Sigmoid colon (tissue), 7 donors: ENCODE measurements around the gene ARHGEF11. TPM values are rescaled to one million over a fixed set of nuclear protein-coding genes. Genes with fewer than 3 reads are reported as not detected.
A peak's percentile ranks its signal among the peaks of the same experiment; 100 is the strongest.

Experiments used
- DNase-seq: peaks from one replicate; pipeline ENCODE4 v3.0.0-alpha.2; 2019
- H3K27ac ChIP-seq, 4 donors: fragments of 200-600 bp; sonication (generic); one replicate each; pipeline ENCODE4 v1.5.1; 2016 to 2019; ENCODE audit warnings: mild to moderate bottlenecking in 1 of 4
- H3K27me3 ChIP-seq, 3 donors: fragments of 200-600 bp; sonication (generic); one replicate each; pipeline ENCODE4 v1.5.1; 2019; ENCODE audit warnings: mild to moderate bottlenecking in 1 of 3
- H3K36me3 ChIP-seq, 4 donors: fragments of 200-600 bp; sonication (generic); one replicate each; pipeline ENCODE4 v1.5.1; 2016 to 2019
- H3K4me1 ChIP-seq, 4 donors: fragments of 200-600 bp; sonication (generic); one replicate each; pipeline ENCODE4 v1.5.1; 2017 to 2019
- H3K4me3 ChIP-seq, 4 donors: fragments of 200-600 bp; sonication (generic); one replicate each; pipeline ENCODE4 v1.5.1; 2017 to 2019; ENCODE audit warnings: mild to moderate bottlenecking in 2 of 4, moderate library complexity in 1 of 4
- H3K9me3 ChIP-seq, 4 donors: fragments of 200-600 bp in 3 of 4; sonication (generic) in 3 of 4; one replicate each; pipeline versions ENCODE4 v1.5.1 to v1.6.1; 2013 to 2019
- CTCF ChIP-seq, 4 experiments: fragments of 450-650 bp in 3 of 4; fragments of 200-600 bp in 1 of 4; IDR thresholded peaks; one replicate each; pipeline ENCODE4 v1.5.1; 2016 to 2019; ENCODE audit warnings: antibody characterized with exemption in 4 of 4, mild to moderate bottlenecking in 3 of 4, moderate library complexity in 2 of 4
- EP300 ChIP-seq, 4 donors: sonication (generic); formaldehyde crosslinking; IDR thresholded peaks; one replicate each; pipeline ENCODE4 v1.6.1; 2017; ENCODE audit warnings: antibody characterized with exemption in 4 of 4
- POLR2A ChIP-seq, 2 donors: fragments of 450-650 bp; IDR thresholded peaks; one replicate each; pipeline ENCODE4 v1.6.1; 2016; ENCODE audit warnings: antibody characterized with exemption in 2 of 2, mild to moderate bottlenecking in 2 of 2, moderate library complexity in 2 of 2
- POLR2AphosphoS5 ChIP-seq, 4 donors: sonication (generic); formaldehyde crosslinking; IDR thresholded peaks; one replicate each; pipeline ENCODE4 v1.6.1; 2017; ENCODE audit warnings: antibody characterized with exemption in 4 of 4
- WGBS, 2 donors: extraction: QIAGEN DNeasy Blood & Tissue Kit; methylation state at CpG; one replicate each; pipeline ENCODE4 v1.1.7; 2013; 5-methylcytosine and 5-hydroxymethylcytosine counted together
- intact Hi-C: fragments of 100-400 bp; cut with DNase I; formaldehyde crosslinking; loops from one replicate; pipeline ENCODE4 v1.15.1; 2023
- polyA plus RNA-seq, 3 donors: library from polyadenylated mRNA; stranded (reverse); fragments of 200-250 nt; gene quantifications; one replicate each; pipeline ENCODE4 v1.2.3, GENCODE V29; 2013
- total RNA-seq, 4 donors: library from RNA; depleted of rRNA; stranded (reverse); fragments of >200 nt; gene quantifications; one replicate each; pipeline ENCODE4 v1.1.0, GENCODE V29; 2016
- donor health status: healthy with polysubstance abuse.
- donor health status: Bipolar disorder and iron deficiency.
- donor health status: healthy.

Gene ARHGEF11
- total and polyA plus RNA-seq, 7 donors = 14.8 to 46.8 (median 27.5) TPM

GRCh38 chr1:156939786-156940334 is 105.7 kb downstream of the ARHGEF11 start:
- TF ChIP-seq POLR2AphosphoS5 (IDR thresholded peaks at IDR 0.05) (no peak), POLR2A (IDR thresholded peaks at IDR 0.05) (no peak), CTCF (IDR thresholded peaks at IDR 0.05) (no peak), EP300 (IDR thresholded peaks at IDR 0.05) (no peak)
- intact Hi-C loops = no loop called here
- no peaks in the 10 kb centered on the region for H3K9me3 ChIP-seq
- H3K4me3 ChIP-seq = no peak overlapping the region
- H3K27ac ChIP-seq = no peak overlapping the region
- H3K27me3 ChIP-seq = no peaks in the 10 kb centered on the region
- WGBS, 2 donors = 94% methylated on average over 13 of the region's 13 CpGs
- DNase-seq = peak; percentile 51
- peaks cover 44 to 97% (median 63%) of the 10 kb centered on the region in 4 donors for H3K36me3 ChIP-seq
- no peaks in the 10 kb centered on the region for H3K4me1 ChIP-seq

GRCh38 chr1:156938813-156939212 is 106.7 kb downstream of the ARHGEF11 start:
- no peak overlapping the region for H3K4me3 ChIP-seq
- no peaks in the 10 kb centered on the region for H3K9me3 ChIP-seq
- H3K4me1 ChIP-seq = no peaks in the 10 kb centered on the region
- no peak for TF ChIP-seq POLR2AphosphoS5 (IDR thresholded peaks at IDR 0.05)
- no peak for TF ChIP-seq POLR2A (IDR thresholded peaks at IDR 0.05)
- TF ChIP-seq CTCF (IDR thresholded peaks at IDR 0.05) = no peak
- no peak for TF ChIP-seq EP300 (IDR thresholded peaks at IDR 0.05)
- intact Hi-C loops = no loop called here
- no peaks in the 10 kb centered on the region for H3K27me3 ChIP-seq
- 86 to 89% methylated on average over 7 of the region's 7 CpGs for WGBS, 2 donors
- H3K27ac ChIP-seq = no peak overlapping the region
- peaks cover 34 to 87% (median 55%) of the 10 kb centered on the region in 4 donors for H3K36me3 ChIP-seq
- DNase-seq = no peak

- intact Hi-C loops = no loop called here
- no peaks in the 10 kb centered on the region for H3K4me1 ChIP-seq
- TF ChIP-seq EP300 (IDR thresholded peaks at IDR 0.05) (no peak), CTCF (IDR thresholded peaks at IDR 0.05) (no peak), POLR2A (IDR thresholded peaks at IDR 0.05) (no peak)
- 80 to 82% methylated on average over 8 of the region's 8 CpGs for WGBS, 2 donors
- no peaks in the 10 kb centered on the region for H3K27me3 ChIP-seq
- no peaks in the 10 kb centered on the region for H3K9me3 ChIP-seq
- H3K4me3 ChIP-seq = no peak overlapping the region
- H3K36me3 ChIP-seq = peaks cover 26 to 78% (median 46%) of the 10 kb centered on the region in 4 donors
- no peak overlapping the region for H3K27ac ChIP-seq
- no peak for DNase-seq
These were observed 107.7 kb downstream of the ARHGEF11 start for GRCh38 chr1:156937883-156938282.

DNA sequence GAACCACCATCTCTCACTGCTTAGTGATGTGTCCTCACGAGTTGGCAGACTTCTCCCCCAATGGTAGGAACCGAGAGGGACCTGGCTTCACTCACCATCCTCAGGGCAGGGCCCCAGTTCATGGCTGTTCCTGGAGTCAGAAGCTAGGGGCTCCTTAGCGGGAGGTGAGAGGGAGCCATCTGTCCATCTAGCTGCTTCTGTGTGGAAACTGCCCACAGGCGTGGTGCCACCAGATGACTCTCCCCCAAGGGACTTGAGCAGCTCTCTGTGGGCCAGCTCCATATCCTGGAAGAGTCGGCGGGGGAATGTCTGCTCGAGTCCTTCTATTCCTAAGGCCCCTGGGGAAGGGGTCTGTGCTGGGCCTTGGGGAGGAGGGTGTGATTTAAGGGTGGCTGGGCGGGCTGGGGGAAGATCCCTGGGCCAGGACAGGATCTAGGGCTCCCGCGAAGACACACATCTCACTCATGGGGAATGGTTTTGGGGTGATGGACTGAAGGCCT is 108.8 kb downstream of the ARHGEF11 start:
- Histone ChIP-seq H3K4me3 (no peak overlapping the region), H3K4me1 (peaks cover 0 to 4% (median 3%) of the 10 kb centered on the region in 4 donors), H3K9me3 (no peaks in the 10 kb centered on the region), H3K27ac (no peak overlapping the region), H3K36me3 (peaks cover 22 to 67% (median 36%) of the 10 kb centered on the region in 4 donors), H3K27me3 (no peaks in the 10 kb centered on the region)
- DNase-seq = peak; percentile 34
- 87 to 89% methylated on average over 10 of the region's 10 CpGs for WGBS, 2 donors
- TF ChIP-seq EP300 (IDR thresholded peaks at IDR 0.05) (no peak), POLR2A (IDR thresholded peaks at IDR 0.05) (no peak), POLR2AphosphoS5 (IDR thresholded peaks at IDR 0.05) (no peak), CTCF (IDR thresholded peaks at IDR 0.05) (no peak)
- intact Hi-C loops = no loop called here

DNA sequence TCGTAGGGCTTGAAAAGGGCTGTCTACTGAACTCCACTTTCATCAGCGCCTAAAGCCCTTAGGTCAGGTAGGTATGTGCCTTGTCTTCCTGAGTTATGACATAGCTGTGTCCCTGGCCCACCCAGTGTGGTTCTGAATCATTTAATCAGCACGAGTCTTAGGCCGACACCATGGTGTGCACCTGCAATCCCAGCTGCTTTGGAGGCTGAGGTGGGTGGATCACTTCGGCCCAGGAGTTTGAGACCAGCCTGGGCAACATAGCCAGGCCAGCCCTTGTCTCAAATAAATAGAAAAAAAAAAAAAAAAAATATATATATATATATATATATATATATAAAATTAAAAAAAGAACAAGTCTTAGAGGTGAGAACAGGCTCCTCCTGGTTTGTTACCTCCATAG is 109.4 kb downstream of the ARHGEF11 start:
- TF ChIP-seq EP300 (IDR thresholded peaks at IDR 0.05) = no peak
- TF ChIP-seq CTCF (IDR thresholded peaks at IDR 0.05) = no peak
- TF ChIP-seq POLR2A (IDR thresholded peaks at IDR 0.05) = no peak
- no peak for TF ChIP-seq POLR2AphosphoS5 (IDR thresholded peaks at IDR 0.05)
- Histone ChIP-seq H3K36me3 (peaks cover 16 to 61% (median 31%) of the 10 kb centered on the region in 4 donors), H3K4me3 (no peak overlapping the region), H3K27me3 (no peaks in the 10 kb centered on the region), H3K4me1 (peaks cover 0 to 10% (median 9%) of the 10 kb centered on the region in 4 donors), H3K9me3 (no peaks in the 10 kb centered on the region), H3K27ac (no peak overlapping the region)
- intact Hi-C loops = no loop called here
- 89 to 94% methylated on average over 5 of the region's 5 CpGs for WGBS, 2 donors
- DNase-seq = peak; percentile 39
